Posterior cingulate gyrus (tissue), 11 donors: ENCODE measurements around the gene AANAT.
A peak's percentile ranks its signal among the peaks of the same experiment; 100 is the strongest.

Source experiments
- DNase-seq, 10 donors: peaks; one replicate each; pipeline versions ENCODE4 v3.0.0 to v3.0.0-alpha.2; 2020 to 2021; ENCODE audit warnings: mixed read lengths in 3 of 10
- intact Hi-C: fragments of 100-400 bp; cut with DNase I; formaldehyde crosslinking; loops from one replicate; pipeline ENCODE4 v1.15.1; 2023

Gene AANAT

GRCh38 chr17:76467366-76467765 lies at the start of gene AANAT:
Gene AANAT (plus strand): TSS chr17:76467603. CDS start chr17:76468747, 1,144 bp downstream.
- intact Hi-C loops: no loop called here
- DNase-seq: peak in 1 of 10 donors; percentile 66

- peak in 2 of 10 donors; percentile 82 to 88 for DNase-seq
- intact Hi-C loops: no loop called here
Observed at GRCh38 chr17:76419576-76420260, 47.7 kb upstream of the AANAT start.

- intact Hi-C loops: no loop called here
- DNase-seq: peak in 2 of 10 donors; percentile 66 to 76
Observed at GRCh38 chr17:76420356-76421043, 46.9 kb upstream of the AANAT start.

- intact Hi-C loops: no loop called here
- DNase-seq: peak in 2 of 10 donors; percentile 69 to 90
Observed at GRCh38 chr17:76421044-76421407, 46.4 kb upstream of the AANAT start.

- intact Hi-C loops: no loop called here
- peak in 1 of 10 donors; percentile 49 for DNase-seq
Observed at GRCh38 chr17:76422406-76422805, 45.0 kb upstream of the AANAT start.

- DNase-seq: no peak
Observed at GRCh38 chr17:76422860-76423259, 44.5 kb upstream of the AANAT start.

GRCh38 chr17:76426853-76427252 lies 40.5 kb upstream of the AANAT start:
- intact Hi-C loops: no loop called here
- no peak for DNase-seq

More at GRCh38 chr17:76422860-76423259, 44.5 kb upstream of the AANAT start:
- intact Hi-C loops: no loop called here

GRCh38 chr17:76427501-76428231 lies 39.7 kb upstream of the AANAT start:
- intact Hi-C loops: no loop called here
- peak in 2 of 10 donors; percentile 52 to 70 for DNase-seq

- intact Hi-C loops: no loop called here
- DNase-seq: no peak
Observed at GRCh38 chr17:76428511-76428910, 38.9 kb upstream of the AANAT start.

GRCh38 chr17:76431509-76431908 lies 35.9 kb upstream of the AANAT start:
- intact Hi-C loops: no loop called here
- DNase-seq: peak in 2 of 10 donors; percentile 1 to 60

- peak in 2 of 10 donors; percentile 22 to 32 for DNase-seq
- intact Hi-C loops: no loop called here
Observed at GRCh38 chr17:76432004-76432403, 35.4 kb upstream of the AANAT start.

- DNase-seq: no peak
- intact Hi-C loops: no loop called here
Observed at GRCh38 chr17:76432712-76433336, 34.6 kb upstream of the AANAT start.

- intact Hi-C loops: no loop called here
- peak in 2 of 10 donors; percentile 11 to 30 for DNase-seq
Observed at GRCh38 chr17:76433693-76434092, 33.7 kb upstream of the AANAT start.

- DNase-seq: peak in 2 of 10 donors; percentile 40 to 54
- intact Hi-C loops: no loop called here
Observed at GRCh38 chr17:76434870-76435269, 32.5 kb upstream of the AANAT start.

GRCh38 chr17:76435751-76436150 lies 31.7 kb upstream of the AANAT start:
- intact Hi-C loops: no loop called here
- peak in 1 of 10 donors; percentile 33 for DNase-seq

- peak in 1 of 10 donors; percentile 76 for DNase-seq
- intact Hi-C loops: no loop called here
Observed at GRCh38 chr17:76437467-76438402, 29.7 kb upstream of the AANAT start.

GRCh38 chr17:76438906-76439305 lies 28.5 kb upstream of the AANAT start:
- DNase-seq: peak in 1 of 10 donors; percentile 38
- intact Hi-C loops: no loop called here

GRCh38 chr17:76439314-76439928 lies 28.0 kb upstream of the AANAT start:
- DNase-seq: peak in 1 of 10 donors; percentile 9
- intact Hi-C loops: no loop called here

GRCh38 chr17:76440751-76441362 lies 26.5 kb upstream of the AANAT start:
- intact Hi-C loops: no loop called here
- DNase-seq: peak in 1 of 10 donors; percentile 13
